Lower leg skin (tissue), 3 donors: ENCODE results near the gene LRRC23.

Experiments used
- CTCF ChIP-seq, 3 donors: fragments of 450-650 bp; IDR thresholded peaks; one replicate each; pipeline ENCODE4 v1.5.1; 2016; ENCODE audit warnings: antibody characterized with exemption in 3 of 3, mild to moderate bottlenecking in 3 of 3, moderate library complexity in 2 of 3
- POLR2A ChIP-seq, 2 donors: fragments of 450-650 bp; IDR thresholded peaks; one replicate each; pipeline ENCODE4 v1.6.1; 2016 to 2017; ENCODE audit warnings: antibody characterized with exemption in 2 of 2, mild to moderate bottlenecking in 1 of 2, moderate library complexity in 1 of 2

GRCh38 chr12:6921539-6921938, 16.9 kb downstream of the LRRC23 start:
- TF ChIP-seq CTCF (IDR thresholded peaks at IDR 0.05) (no peak), POLR2A (IDR thresholded peaks at IDR 0.05) (no peak)
